ENCODE measurements around the gene PSAP. TPM values are rescaled to one million over a fixed set of nuclear protein-coding genes. Genes with fewer than 3 reads are reported as not detected.

PSAP gene
- total RNA-seq, 2 experiments from 2014 or later: 144 to 153 TPM

DNA sequence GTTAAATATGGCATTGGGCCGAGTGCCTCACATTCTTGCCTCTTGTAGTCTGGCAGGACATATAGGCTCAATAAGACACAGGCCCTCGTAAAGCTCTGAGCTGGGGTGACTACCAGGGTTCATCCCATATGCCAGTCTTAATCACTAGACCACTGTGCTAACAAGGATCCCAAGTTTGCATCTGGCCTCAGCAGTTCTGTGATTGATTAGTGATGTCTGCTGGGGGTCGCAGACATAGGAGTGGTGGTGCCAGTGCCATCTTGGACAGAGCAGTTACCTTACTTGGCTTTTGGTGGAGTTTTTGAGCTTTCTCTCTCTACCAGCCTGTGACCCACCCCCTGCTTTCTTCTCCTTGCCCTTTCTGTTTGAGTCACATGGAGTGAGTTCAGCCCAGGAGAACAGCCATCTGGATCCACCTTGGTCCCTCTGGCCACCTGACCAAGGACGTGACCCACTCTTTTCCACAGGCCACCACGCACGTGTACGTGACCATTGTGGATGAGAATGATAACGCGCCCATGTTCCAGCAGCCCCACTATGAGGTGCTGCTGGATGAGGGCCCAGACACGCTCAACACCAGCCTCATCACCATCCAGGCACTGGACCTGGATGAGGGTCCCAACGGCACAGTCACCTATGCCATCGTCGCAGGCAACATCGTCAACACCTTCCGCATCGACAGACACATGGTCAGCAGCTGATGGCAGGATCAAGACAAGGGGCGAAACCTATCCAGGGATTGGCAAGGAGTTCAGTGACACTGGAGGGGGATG, 73.7 kb downstream of the PSAP start:
- ChIA-PET POLR2A (no interaction called here), CTCF (interaction anchor here (0.9 to 1.0 kb wide), 2 partner anchors 52 to 66 kb away, joined by 3 to 4 read pairs; no protein-coding TSS in a partner anchor)
- Mint-ChIP-seq H3K4me3 (no peak overlapping the region), H3K27ac (no peak overlapping the region), H3K9me3 (peaks cover 3% of the 10 kb centered on the region), H3K36me3 (ENCODE audit: low read depth) (peaks cover 3% of the 10 kb centered on the region), H3K4me1 (peaks cover 63% of the 10 kb centered on the region), H3K27me3 (no peaks in the 10 kb centered on the region)
- no peak for DNase-seq

GRCh38 chr10:71776481-71776925, 74.5 kb downstream of the PSAP start:
- ChIA-PET CTCF (interaction anchor here (0.6 to 1.6 kb wide), 5 partner anchors 9 to 563 kb away, joined by 3 to 4 read pairs (median 4); no protein-coding TSS in a partner anchor), POLR2A (no interaction called here)
- Mint-ChIP-seq H3K4me1 (peaks cover 70% of the 10 kb centered on the region), H3K4me3 (no peak overlapping the region), H3K27ac (peak overlapping the region; percentile 63), H3K27me3 (no peaks in the 10 kb centered on the region), H3K36me3 (ENCODE audit: low read depth) (peaks cover 12% of the 10 kb centered on the region), H3K9me3 (peaks cover 3% of the 10 kb centered on the region)
- DNase-seq: no peak

GRCh38 chr10:71774916-71775702, 75.9 kb downstream of the PSAP start:
- Mint-ChIP-seq H3K27me3 (no peaks in the 10 kb centered on the region), H3K4me1 (peaks cover 75% of the 10 kb centered on the region), H3K27ac (peak overlapping the region; percentile 80), H3K9me3 (peaks cover 3% of the 10 kb centered on the region), H3K4me3 (peak overlapping the region; percentile 28), H3K36me3 (ENCODE audit: low read depth) (peaks cover 24% of the 10 kb centered on the region)
- CTCF ChIA-PET: interaction anchor here (1.3 to 4.4 kb wide), 11 partner anchors 12 to 379 kb away, joined by 4 to 39 read pairs (median 19); partner anchors contain the start of gene CDH23
- POLR2A ChIA-PET: interaction anchor here (0.6 kb wide), 1 partner anchor 1429 kb away, joined by 4 read pairs; no protein-coding TSS in a partner anchor
- no peak for DNase-seq

GRCh38 chr10:71773221-71773971, 77.7 kb downstream of the PSAP start, which contains the start of gene VSIR:
VSIR (minus strand) TSS chr10:71773520; CDS start chr10:71773439, 81 bp downstream.
- Mint-ChIP-seq H3K27ac (peak within 1 kb of the TSS; percentile 86), H3K4me3 (peak within 1 kb of the TSS; percentile 95), H3K4me1 (peaks cover 76% of the 10 kb centered on the region), H3K9me3 (peaks cover 3% of the 10 kb centered on the region), H3K27me3 (no peaks in the 10 kb centered on the region), H3K36me3 (ENCODE audit: low read depth) (peaks cover 37% of the 10 kb centered on the region)
- ChIA-PET POLR2A (interaction anchor here (0.5 to 1.9 kb wide), 6 partner anchors 10 to 451 kb away, joined by 3 to 7 read pairs (median 3); no protein-coding TSS in a partner anchor), CTCF (interaction anchor here (0.7 to 4.4 kb wide), 39 partner anchors 9 to 559 kb away, joined by 3 to 39 read pairs (median 4); partner anchors contain the start of genes CDH23 and PSAP)
- DNase-seq: peak; percentile 91

- Mint-ChIP-seq H3K9me3 (peaks cover 3% of the 10 kb centered on the region), H3K4me3 (peak overlapping the region; percentile 95), H3K36me3 (ENCODE audit: low read depth) (peaks cover 42% of the 10 kb centered on the region), H3K27ac (peak overlapping the region; percentile 86), H3K27me3 (no peaks in the 10 kb centered on the region), H3K4me1 (peaks cover 80% of the 10 kb centered on the region)
- ChIA-PET CTCF (interaction anchor here (0.8 to 4.4 kb wide), 27 partner anchors 9 to 559 kb away, joined by 3 to 39 read pairs (median 5); partner anchors contain the start of gene PSAP), POLR2A (interaction anchor here (1.0 to 1.9 kb wide), 4 partner anchors 10 to 46 kb away, joined by 3 to 7 read pairs (median 6); no protein-coding TSS in a partner anchor)
- DNase-seq: no peak
Measured at GRCh38 chr10:71772832-71773220, 78.2 kb downstream of the PSAP start.

DNA sequence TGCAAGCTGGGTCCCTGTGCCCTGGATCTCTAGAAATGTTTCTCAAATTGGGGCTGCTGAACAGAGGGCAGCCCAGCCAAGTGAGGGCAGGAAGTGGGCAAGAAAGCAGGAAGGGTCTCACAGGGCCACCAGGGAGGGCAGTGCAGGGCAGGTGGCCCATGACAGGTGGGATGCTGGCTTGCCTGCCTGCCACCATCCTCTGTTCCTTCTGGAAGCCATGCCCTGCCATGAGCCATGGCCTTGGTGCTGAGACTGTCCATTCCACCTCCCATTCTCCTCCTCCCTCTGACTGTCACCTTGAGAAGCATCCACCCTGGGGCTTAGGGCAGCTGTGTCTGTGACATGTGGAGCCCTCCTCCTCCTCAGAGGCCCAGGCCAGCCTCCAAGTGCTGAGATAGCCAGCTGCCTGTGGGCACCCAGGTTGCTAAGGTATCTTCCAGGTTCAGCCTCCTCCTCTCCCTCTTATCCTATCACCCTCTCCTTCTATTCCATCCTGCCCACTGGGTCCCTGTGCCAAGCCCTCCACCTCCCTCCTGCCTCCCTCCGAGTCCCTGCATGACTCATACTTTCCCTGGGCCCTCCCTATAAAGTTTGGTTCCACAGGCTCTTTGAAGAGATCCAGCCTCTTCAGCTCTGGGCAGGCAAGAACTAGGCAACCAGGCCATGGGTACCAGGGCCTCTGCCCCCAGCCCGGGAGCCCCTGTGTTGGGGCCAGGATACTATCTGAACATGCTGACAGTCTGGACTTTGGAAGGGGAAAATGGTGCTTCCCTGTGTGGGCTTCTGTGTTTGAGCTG, 79.0 kb downstream of the PSAP start:
- CTCF ChIA-PET: interaction anchor here (0.6 to 4.4 kb wide), 20 partner anchors 9 to 446 kb away, joined by 3 to 39 read pairs (median 8); no protein-coding TSS in a partner anchor
- peaks cover 45% of the 10 kb centered on the region for H3K36me3 Mint-ChIP-seq (ENCODE audit: low read depth)
- H3K27me3 Mint-ChIP-seq: no peaks in the 10 kb centered on the region
- peak overlapping the region; percentile 86 for H3K27ac Mint-ChIP-seq
- POLR2A ChIA-PET: interaction anchor here (1.0 to 1.5 kb wide), 3 partner anchors 9 to 45 kb away, joined by 3 to 6 read pairs (median 6); no protein-coding TSS in a partner anchor
- peaks cover 85% of the 10 kb centered on the region for H3K4me1 Mint-ChIP-seq
- no peaks in the 10 kb centered on the region for H3K9me3 Mint-ChIP-seq
- peak overlapping the region; percentile 95 for H3K4me3 Mint-ChIP-seq
- peak; percentile 37 for DNase-seq

GRCh38 chr10:71771204-71771603, 79.8 kb downstream of the PSAP start:
- Mint-ChIP-seq H3K4me1 (peaks cover 85% of the 10 kb centered on the region), H3K4me3 (peak overlapping the region; percentile 95), H3K27me3 (no peaks in the 10 kb centered on the region), H3K27ac (peak overlapping the region; percentile 86), H3K36me3 (ENCODE audit: low read depth) (peaks cover 51% of the 10 kb centered on the region), H3K9me3 (no peaks in the 10 kb centered on the region)
- ChIA-PET CTCF (interaction anchor here (1.2 to 4.4 kb wide), 6 partner anchors 8 to 46 kb away, joined by 3 to 39 read pairs (median 13); no protein-coding TSS in a partner anchor), POLR2A (interaction anchor here (1.5 kb wide), 1 partner anchor 14 kb away, joined by 6 read pairs; no protein-coding TSS in a partner anchor)
- no peak for DNase-seq

DNA sequence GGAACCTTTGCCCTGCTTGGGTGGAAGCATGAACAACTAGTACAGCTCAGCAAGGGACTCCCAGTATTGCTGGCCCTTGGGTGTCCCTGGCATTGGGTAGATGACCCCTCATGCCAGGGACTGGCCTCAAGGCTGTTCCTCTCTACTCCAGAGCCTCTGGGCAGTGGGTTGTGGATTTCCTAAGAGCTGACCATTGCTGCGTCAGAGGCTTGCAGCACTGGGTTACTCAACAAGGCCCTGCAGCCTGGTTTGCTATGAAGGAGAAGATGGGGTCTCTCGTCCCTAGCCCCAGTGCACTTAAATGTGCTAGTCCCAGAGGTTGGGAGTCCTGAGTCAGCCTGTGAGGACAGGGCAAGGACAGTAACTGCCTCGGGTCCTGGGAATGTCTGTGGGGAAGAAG, 80.3 kb downstream of the PSAP start:
- H3K9me3 Mint-ChIP-seq: no peaks in the 10 kb centered on the region
- H3K4me3 Mint-ChIP-seq: peak overlapping the region; percentile 95
- no peak for DNase-seq
- POLR2A ChIA-PET: no interaction called here
- peaks cover 51% of the 10 kb centered on the region for H3K36me3 Mint-ChIP-seq (ENCODE audit: low read depth)
- no peaks in the 10 kb centered on the region for H3K27me3 Mint-ChIP-seq
- H3K27ac Mint-ChIP-seq: peak overlapping the region; percentile 86
- CTCF ChIA-PET: interaction anchor here (1.4 kb wide), 1 partner anchor 16 kb away, joined by 4 read pairs; no protein-coding TSS in a partner anchor
- peaks cover 83% of the 10 kb centered on the region for H3K4me1 Mint-ChIP-seq

- DNase-seq: no peak
- CTCF ChIA-PET: interaction anchor here (1.4 kb wide), 1 partner anchor 15 kb away, joined by 4 read pairs; no protein-coding TSS in a partner anchor
Measured at GRCh38 chr10:71770255-71770654, 80.8 kb downstream of the PSAP start.

GRCh38 chr10:71769279-71769823, 81.7 kb downstream of the PSAP start:
- ChIA-PET CTCF (interaction anchor here (0.8 to 3.6 kb wide), 6 partner anchors 11 to 444 kb away, joined by 3 to 27 read pairs (median 4); no protein-coding TSS in a partner anchor), POLR2A (interaction anchor here (1.0 kb wide), 1 partner anchor 33 kb away, joined by 3 read pairs; no protein-coding TSS in a partner anchor)
- H3K4me1 Mint-ChIP-seq: peaks cover 83% of the 10 kb centered on the region
- peaks cover 58% of the 10 kb centered on the region for H3K36me3 Mint-ChIP-seq (ENCODE audit: low read depth)
- H3K9me3 Mint-ChIP-seq: no peaks in the 10 kb centered on the region
- no peak for DNase-seq
- peak overlapping the region; percentile 86 for H3K27ac Mint-ChIP-seq
- H3K4me3 Mint-ChIP-seq: peak overlapping the region; percentile 95
- no peaks in the 10 kb centered on the region for H3K27me3 Mint-ChIP-seq

More at GRCh38 chr10:71770255-71770654, 80.8 kb downstream of the PSAP start:
- Mint-ChIP-seq H3K4me1 (peaks cover 83% of the 10 kb centered on the region), H3K27me3 (no peaks in the 10 kb centered on the region), H3K4me3 (peak overlapping the region; percentile 95), H3K9me3 (no peaks in the 10 kb centered on the region), H3K36me3 (ENCODE audit: low read depth) (peaks cover 54% of the 10 kb centered on the region), H3K27ac (peak overlapping the region; percentile 86)
- POLR2A ChIA-PET: no interaction called here

Data from activated CD4-positive, alpha-beta T cell treated with anti-CD3 and anti-CD28 coated beads, Interleukin-2, amount 10 ng/mL, durations not matched to agents 7 days and 5 days (primary cell).